SKM-1 treated with dmso at 0.1 percent for 144 hours (cell line): ENCODE results near the gene QSOX1.

Source experiments
- DNase-seq: peaks from one replicate; lab custom pipeline; 2025; ENCODE audit not compliant: unreplicated experiment; lab: John Stamatoyannopoulos, UW

QSOX1 gene

DNA sequence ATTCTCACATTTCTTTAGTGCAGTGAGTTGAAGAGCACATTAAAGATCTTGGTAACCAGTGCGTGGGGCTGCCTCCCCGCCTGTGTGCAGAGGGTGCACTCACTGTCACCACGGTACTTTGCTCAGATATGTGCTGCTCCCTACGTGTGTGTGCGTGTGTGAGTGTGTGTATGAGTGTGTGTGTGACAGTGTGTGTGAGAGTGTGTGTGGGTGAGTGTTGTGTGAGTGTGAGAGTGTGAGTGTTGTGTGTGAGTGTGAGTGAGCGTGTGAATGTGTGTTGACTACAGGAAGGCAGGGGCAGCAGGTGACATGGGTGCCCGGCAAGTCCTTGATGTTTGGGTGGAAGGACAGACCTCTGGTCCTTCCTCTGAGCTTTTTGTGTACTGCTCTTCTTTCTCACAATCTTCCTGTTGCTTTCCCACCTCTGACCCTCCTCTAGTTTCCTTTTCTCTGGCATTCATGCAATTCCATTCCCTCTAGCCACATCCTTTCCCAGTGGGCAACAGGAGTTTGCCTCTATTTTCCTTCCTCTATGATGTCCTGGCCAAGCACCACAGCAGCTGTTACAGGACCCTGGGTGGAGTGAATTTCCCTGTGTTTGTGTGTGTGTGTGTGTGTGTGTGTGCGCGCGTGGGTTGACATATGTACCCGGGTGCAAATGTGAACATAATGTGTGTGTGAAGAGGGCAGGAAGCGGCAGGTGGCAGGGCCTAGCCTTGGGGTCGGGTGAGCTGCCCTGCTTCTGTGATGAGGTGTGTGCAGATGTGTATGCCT, 95.2 kb downstream of the QSOX1 start:
- DNase-seq: no peak

DNA sequence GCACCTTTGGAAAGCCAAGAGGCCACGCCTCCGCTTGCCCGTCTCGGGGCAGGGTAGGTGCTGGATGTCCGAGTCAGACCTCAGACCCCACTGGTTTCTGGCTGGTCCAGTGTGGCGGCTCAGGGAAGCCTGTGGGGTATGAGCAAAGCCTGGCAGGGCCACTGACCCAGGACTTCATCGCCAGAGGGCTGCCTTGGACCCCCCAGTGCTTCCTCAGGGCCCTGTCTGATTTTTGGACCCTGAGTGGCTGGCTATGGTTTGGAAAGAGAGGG, 95.8 kb downstream of the QSOX1 start:
- DNase-seq: no peak

DNA sequence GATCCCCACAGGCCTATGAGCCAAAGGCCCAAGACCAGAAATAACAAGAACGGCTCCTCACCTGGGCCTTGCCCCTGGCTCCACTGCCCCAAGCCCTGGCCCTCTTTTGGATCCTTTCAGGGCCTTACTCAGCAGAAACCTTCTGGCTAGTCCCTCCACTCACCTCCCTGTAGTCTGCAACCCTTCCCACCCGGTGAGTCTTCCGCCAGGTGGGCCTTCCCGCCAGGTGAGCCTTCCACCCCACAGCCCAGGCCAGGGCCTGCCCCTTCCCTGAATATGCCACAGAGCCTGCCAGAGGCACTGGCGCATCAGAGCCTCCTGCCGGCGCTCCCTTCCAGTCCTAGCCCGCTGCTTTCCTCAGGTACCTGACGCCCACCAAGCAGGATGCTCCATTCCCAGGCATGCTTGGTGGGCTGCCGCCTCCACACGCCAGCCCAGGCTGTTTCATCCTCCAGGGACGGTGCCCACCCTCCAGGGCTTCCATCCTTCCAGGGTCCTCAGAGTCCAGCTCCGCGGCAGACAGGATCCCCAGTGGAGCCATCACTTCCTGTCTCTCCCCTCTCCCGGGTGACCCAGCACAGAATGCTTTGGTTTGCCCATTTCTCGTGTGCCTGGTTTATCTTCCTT, 96.3 kb downstream of the QSOX1 start:
- no peak for DNase-seq

DNA sequence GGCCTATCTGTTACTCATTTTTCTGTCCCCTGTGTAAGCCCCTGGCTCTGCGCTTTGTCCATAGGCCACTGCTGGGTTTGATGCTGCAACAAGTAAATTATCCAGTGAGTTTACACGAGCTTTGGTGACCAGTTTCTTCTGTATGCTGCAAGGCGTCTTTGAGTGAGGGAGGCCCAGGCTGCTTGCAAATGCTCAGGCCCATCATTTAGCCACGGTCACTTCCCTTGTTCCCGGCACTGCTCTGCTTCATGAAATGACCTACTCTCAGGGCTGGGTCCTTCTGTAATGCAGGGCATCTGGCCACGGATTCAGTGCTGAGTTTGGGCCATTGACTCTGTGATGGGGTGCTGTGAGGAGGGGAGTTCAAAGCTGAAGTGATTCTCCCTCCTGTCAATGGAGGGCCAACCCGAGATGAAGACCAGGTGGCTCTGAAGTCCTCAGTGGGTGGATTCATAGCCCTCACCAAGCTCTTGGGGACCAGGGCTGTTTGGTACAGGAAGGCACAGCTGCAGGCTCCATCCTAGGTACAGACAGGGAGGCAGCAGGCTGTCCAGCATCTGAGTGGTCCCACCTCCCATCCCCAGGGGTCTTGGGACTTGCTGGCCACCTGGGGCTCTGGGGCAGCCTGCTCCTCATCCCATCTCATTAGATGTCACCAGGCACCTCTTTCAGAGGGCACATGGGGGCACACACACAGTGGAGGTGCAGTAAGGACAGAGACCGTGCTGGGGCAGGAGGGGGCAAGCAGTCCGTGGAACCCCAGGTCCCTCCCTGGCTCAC, 97.0 kb downstream of the QSOX1 start:
- no peak for DNase-seq

DNA sequence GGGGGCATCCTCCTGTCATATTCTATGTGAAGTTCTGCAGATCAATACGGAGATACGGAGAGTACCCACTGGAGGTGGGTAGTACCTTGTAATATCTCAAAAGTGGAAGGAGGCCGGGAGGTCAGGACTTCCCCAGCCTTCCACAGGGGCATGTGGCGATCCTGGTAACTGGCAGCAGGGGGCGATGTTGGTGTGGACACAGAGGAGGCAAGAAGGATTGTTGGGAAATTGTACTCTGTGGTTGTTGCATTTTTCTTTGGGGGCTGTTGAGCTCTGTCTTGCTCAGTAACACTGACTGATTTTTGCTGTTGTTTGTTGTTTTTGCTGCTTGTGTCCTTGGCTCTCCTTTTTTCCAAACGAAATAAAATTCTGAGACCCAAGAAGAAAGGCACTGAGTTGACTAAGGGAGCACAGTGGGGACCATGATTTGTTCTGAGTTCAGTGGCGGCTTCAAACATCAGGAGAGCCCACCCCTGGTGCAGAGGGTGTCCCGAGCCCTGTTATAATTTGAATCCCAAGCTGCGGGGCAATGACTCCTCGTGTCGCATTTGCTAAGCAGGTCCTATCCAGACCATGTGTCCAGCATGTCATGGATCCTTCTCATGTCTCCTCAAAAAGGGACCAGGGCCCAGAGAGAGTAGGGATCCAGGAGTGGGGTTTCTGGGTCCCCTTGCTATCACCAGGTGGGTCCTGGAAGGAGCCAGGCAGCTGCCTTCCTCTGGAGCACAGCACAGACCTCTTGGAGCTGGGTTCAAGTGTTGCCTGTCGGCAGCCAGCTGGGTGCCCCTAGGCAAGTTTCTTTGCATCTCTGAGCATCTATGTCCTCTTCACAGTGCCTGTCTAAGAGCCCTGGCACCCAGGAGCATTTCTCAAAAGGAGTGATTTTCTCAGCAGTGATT, 98.2 kb downstream of the QSOX1 start:
- DNase-seq: peak; percentile 91
